ENCODE data around the gene PPM1L. TPM values are rescaled to one million over a fixed set of nuclear protein-coding genes. Genes with fewer than 3 reads are reported as not detected.

Gene PPM1L
- total RNA-seq, 1 donor from 2014 or later = 56.4 TPM

DNA sequence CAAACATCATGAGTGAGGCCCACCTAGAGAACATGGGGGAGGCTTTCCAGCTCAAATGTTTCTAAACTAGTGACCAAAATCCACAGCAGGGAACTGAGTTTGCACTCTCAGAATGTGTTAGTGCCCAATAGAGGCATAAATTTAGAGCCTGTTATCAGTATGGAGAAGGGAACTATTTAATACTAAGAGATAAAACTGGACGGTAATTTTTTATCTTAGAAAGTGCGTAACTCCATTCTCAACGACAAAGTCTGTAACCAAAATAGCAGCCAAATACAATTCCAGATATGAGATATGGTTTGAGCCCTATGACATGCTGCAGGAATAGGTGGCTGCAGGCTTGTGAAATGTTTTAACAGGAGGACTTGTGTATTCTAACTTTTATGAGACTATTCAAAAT lies 345.6 kb downstream of the PPM1L start:
- ATAC-seq (peak; percentile 75), DNase-seq (no peak)
- intact Hi-C loops (cut with micrococcal nuclease) = no loop called here

DNA sequence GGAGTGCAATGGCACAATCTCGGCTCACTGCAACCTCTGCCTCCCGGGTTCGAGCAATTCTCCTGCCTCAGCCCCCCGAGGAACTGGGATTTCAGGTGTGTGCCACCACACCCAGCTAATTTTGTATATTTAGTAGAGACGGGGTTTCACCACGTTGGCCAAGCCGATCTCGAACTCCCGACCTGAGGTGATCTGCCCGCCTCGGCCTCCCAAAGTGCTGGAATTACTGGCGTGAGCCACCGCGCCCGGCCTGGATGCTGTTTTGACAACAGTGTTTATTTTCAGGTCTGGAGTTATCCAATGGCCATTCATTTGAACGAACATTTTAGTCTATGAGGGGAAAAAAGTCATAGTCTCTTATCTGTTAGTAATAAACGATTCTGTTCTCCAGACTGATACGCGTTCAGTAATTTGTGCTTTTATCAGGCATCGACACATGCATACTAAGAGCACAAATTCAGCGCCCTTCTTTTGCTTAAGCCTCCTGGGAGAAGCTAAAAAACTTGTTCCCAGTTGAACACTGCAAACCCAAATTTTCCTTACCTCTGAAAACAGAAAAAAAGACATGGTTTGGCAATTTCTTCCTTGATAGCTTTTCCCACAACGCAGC lies 347.9 kb downstream of the PPM1L start:
- intact Hi-C loops (cut with micrococcal nuclease) = no loop called here
- DNase-seq = peak; percentile 49

DNA sequence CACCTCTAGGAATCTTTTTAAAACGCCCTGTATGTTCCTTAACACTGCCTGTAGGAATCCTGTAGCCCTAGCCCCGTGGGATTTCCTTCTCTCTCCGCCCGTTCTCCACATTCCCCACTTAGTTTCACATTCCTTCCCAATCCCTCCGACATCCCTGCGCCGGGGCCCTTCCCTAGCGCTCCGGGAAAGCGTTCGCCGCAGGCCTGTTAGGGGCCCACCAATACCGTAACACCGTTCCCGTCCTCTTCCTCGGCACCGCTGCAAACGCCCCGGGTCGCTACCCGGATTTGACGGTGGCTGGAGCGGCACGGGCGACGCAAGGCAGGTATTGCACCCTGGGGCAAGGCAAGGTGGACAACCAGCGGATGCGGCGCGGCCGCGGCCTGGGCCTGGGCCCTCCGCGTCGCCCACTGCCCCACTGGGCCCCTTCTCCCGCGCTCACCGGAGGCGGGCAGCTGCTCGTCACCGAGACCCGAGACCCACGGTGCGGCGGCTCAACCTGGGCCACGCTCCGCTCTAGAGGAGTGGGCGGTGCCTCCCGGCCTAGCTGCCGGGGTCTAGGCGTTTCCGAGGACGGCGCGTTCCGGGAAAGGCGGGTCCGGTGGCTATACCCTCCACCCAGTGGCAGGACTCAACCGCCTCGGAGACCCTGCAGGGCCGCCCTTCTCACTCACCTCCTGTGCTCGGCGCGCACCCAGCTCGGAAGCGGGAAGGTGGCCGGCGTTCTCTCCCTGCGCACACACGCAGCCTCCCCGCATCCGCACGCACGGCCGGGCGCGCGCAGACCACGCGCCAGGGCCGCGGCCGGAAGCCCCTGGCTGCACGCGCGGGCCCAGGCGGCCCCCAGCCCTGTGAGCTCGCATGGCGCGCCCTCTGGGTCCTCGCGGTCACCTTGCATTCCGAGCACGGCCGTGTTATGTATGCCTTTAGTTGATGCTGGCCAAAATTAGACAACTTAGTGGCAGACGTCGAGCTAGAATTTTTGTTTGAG lies 348.8 kb downstream of the PPM1L start, which contains the start of gene B3GALNT1:
B3GALNT1 (minus strand) TSS at position 789 of the 991 bp plus-strand sequence. CDS start 18,595 bp downstream, outside the sequence.
- ATAC-seq (peak; percentile 71), DNase-seq (peak; percentile 78)
- intact Hi-C loops (cut with micrococcal nuclease) = no loop called here

More for the DNA sequence above, 347.9 kb downstream of the PPM1L start:
- no peak for ATAC-seq

DNA sequence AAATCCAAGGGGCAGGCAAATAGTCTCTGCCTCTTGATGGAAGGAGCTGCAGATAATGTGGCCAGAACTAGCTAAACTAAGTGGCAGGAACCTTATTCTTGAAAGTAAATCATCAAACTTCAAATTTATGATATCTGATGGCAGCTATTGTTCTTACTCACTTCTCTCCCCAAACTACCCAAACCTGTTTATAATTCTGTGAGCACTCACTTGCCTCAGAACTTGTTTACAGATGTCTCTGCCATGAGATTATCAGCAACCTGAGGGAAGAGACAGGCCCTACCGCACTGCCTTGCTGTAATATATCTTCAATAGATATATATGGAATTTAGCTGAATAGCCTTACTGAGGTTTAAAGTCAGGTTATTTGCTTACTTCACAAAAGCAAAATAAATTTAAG lies 351.3 kb downstream of the PPM1L start:
- DNase-seq (no peak), ATAC-seq (no peak)
- intact Hi-C loops (cut with micrococcal nuclease) = no loop called here

DNA sequence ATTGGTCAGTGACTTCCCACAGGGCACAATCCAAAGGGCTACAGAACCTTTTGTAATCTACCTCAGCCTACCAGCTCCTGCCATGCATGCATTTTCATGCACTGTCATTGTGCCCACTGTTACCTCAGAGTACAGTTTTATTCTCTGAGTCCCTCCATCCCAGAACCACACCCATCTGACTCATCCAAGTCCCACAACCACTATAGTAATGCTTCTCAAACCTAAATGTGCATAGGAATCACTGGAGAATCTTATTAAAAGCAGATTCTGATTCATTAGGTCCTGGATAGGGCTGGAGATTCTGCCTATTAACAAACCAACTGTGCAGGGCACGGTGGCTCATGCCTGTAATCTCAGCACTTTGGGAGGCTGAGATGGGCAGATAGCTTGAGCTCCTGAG lies 352.8 kb downstream of the PPM1L start:
- intact Hi-C loops (cut with micrococcal nuclease) = no loop called here
- ATAC-seq (no peak), DNase-seq (no peak)

DNA sequence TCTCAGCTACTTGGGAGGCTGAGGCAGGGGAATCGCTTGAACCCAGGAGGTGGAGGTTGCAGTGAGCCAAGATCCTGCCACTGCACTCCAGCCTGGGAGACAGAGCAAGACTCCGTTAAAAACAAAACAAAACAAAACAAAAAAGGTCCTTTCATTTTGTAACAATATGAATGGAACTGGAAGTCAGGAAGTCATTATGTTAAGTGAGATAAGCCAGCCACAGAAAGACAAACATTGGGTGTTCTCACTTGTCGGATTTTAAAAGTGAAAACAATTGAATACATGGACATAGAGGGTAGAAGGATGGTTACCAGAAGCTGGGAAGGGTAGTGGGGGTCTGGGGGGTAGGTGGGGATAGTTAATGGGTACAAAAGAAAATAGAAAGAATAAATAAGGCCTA lies 361.6 kb downstream of the PPM1L start:
- DNase-seq = no peak
- intact Hi-C loops (cut with micrococcal nuclease) = no loop called here
- ATAC-seq = no peak

DNA sequence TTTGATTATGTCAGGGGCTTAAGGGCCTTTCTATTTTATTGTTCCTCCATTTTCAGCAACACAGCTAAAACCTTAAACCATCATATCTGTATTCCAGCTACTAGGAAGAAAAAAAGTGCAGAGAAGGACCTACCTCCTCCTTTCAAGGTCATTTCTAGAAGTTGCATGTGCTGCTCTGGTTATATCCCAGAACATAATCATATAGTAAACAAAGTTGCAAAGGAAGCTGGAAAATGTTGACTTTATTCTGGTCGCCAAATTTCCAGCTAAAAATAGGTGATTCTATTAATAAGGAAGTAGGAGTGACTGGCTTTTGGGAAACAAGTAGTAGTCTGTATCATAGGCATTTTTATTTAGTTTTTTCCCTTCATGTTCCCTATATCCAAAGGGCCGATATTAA lies 370.5 kb downstream of the PPM1L start:
- intact Hi-C loops (cut with micrococcal nuclease) = no loop called here
- DNase-seq (no peak), ATAC-seq (no peak)

Other genes starting within 250 kb of the PPM1L start
- gene KPNA4, start 190.7 kb upstream of the PPM1L start, total RNA-seq = 139 TPM
- not detected for gene ARL14, start 79.1 kb upstream of the PPM1L start, total RNA-seq

Measured in left ventricle myocardium superior (tissue), 1 donor.